Activated CD4-positive, alpha-beta T cell treated with anti-CD3 and anti-CD28 coated beads for 48 hours (primary cell): ENCODE results near the gene ERCC6.

ENCODE experiments used
- DNase-seq: peaks from one replicate; pipeline ENCODE4 v3.0.0-alpha.2; 2020

Gene ERCC6

GRCh38 chr10:49543604-49544003, 4.7 kb upstream of the ERCC6 start:
- no peak for DNase-seq

- no peak for DNase-seq
Observed at GRCh38 chr10:49542353-49542752, 3.4 kb upstream of the ERCC6 start.

GRCh38 chr10:49541762-49542161, 2.8 kb upstream of the ERCC6 start:
- DNase-seq, result no peak

GRCh38 chr10:49540056-49540797, 1.3 kb upstream of the ERCC6 start:
- DNase-seq, result no peak

- DNase-seq, result peak; percentile 29
Observed at GRCh38 chr10:49539320-49539885, 482 bp upstream of the ERCC6 start.

- peak; percentile 19 for DNase-seq
Observed at GRCh38 chr10:49534670-49535381, 4.1 kb downstream of the ERCC6 start.

- no peak for DNase-seq
Observed at GRCh38 chr10:49532461-49532860, 6.5 kb downstream of the ERCC6 start.

GRCh38 chr10:49528977-49529506, 9.9 kb downstream of the ERCC6 start:
- no peak for DNase-seq

GRCh38 chr10:49527850-49528249, 11.1 kb downstream of the ERCC6 start:
- DNase-seq, result no peak

GRCh38 chr10:49527061-49527460, 11.9 kb downstream of the ERCC6 start:
- DNase-seq, result no peak

GRCh38 chr10:49526619-49527018, 12.3 kb downstream of the ERCC6 start:
- DNase-seq, result no peak

GRCh38 chr10:49524496-49524895, 14.4 kb downstream of the ERCC6 start:
- no peak for DNase-seq

- DNase-seq, result no peak
Observed at GRCh38 chr10:49523301-49523700, 15.6 kb downstream of the ERCC6 start.

- no peak for DNase-seq
Observed at GRCh38 chr10:49521062-49521461, 17.9 kb downstream of the ERCC6 start.

GRCh38 chr10:49520122-49520775, 18.7 kb downstream of the ERCC6 start:
- no peak for DNase-seq

GRCh38 chr10:49519717-49520116, 19.2 kb downstream of the ERCC6 start:
- no peak for DNase-seq

- peak; percentile 35 for DNase-seq
Observed at GRCh38 chr10:49518982-49519578, 19.8 kb downstream of the ERCC6 start.

GRCh38 chr10:49518566-49518965, 20.4 kb downstream of the ERCC6 start:
- no peak for DNase-seq

- no peak for DNase-seq
Observed at GRCh38 chr10:49516216-49516970, 22.5 kb downstream of the ERCC6 start.

GRCh38 chr10:49512121-49512809, 26.7 kb downstream of the ERCC6 start:
- DNase-seq, result peak; percentile 16

- no peak for DNase-seq
Observed at GRCh38 chr10:49509771-49510303, 29.1 kb downstream of the ERCC6 start.
